HepG2 (cell line): Measurements from ENCODE around the gene LSM14B. TPM values are rescaled to one million over a fixed set of nuclear protein-coding genes. Genes with fewer than 3 reads are reported as not detected.

Experiments used
- IRX3 ChIP-seq: sonication (generic); formaldehyde crosslinking; IDR thresholded peaks from 2 replicates; pipeline ENCODE4 v1.8.1; 2023; ENCODE audit warnings: mild to moderate bottlenecking, low read depth, missing genetic modification reagents, borderline replicate concordance
- MAF1 ChIP-seq: sonication (generic); formaldehyde crosslinking; IDR thresholded peaks from 2 replicates; pipeline ENCODE4 v1.5.0; 2020; ENCODE audit warnings: missing genetic modification reagents, borderline replicate concordance
- NR2F2 ChIP-seq: IDR thresholded peaks from 2 replicates; pipeline ENCODE4 v1.6.1; 2012; ENCODE audit warnings: low read depth, inconsistent platforms, borderline replicate concordance
- PATZ1 ChIP-seq: sonication (generic); formaldehyde crosslinking; IDR thresholded peaks from 2 replicates; pipeline ENCODE4 v1.4.0; 2020; ENCODE audit warnings: missing genetic modification reagents
- RERE ChIP-seq: IDR thresholded peaks from 2 replicates; pipeline ENCODE4 v1.6.1; 2016; ENCODE audit warnings: low read depth, missing genetic modification reagents, missing compliant biosample characterization
- SRSF1 ChIP-seq: fragments of 200-400 bp; formaldehyde crosslinking; optimal IDR thresholded peaks from 2 replicates; pipeline ENCODE3; 2017; ENCODE audit warnings: mild to moderate bottlenecking, low read depth, low read length, moderate library complexity
- TFDP1 ChIP-seq: IDR thresholded peaks from 2 replicates; pipeline ENCODE4 v1.6.1; 2016; ENCODE audit warnings: missing compliant biosample characterization, missing genetic modification reagents, borderline replicate concordance
- ZNF512B ChIP-seq: sonication (generic); formaldehyde crosslinking; IDR thresholded peaks from 2 replicates; pipeline ENCODE4 v1.5.1; 2020; ENCODE audit warnings: missing genetic modification reagents, mild to moderate bottlenecking, borderline replicate concordance
- ZNF691 ChIP-seq: sonication (generic); formaldehyde crosslinking; IDR thresholded peaks from 2 replicates; pipeline ENCODE4 v1.4.0; 2020; ENCODE audit warnings: missing genetic modification reagents, low read depth, mild to moderate bottlenecking, borderline replicate concordance
- polyA plus RNA-seq, 8 experiments: library from polyadenylated mRNA; depleted of rRNA in 3 of 8; stranded (reverse) in 7 of 8; unstranded in 1 of 8; fragments of >200 nt; fragmentation: Illumina TruSeq in 4 of 8; extraction: Trizol in 4 of 8; gene quantifications; 2 replicates each; pipeline versions ENCODE4 v1.2.1 to v1.2.3, GENCODE V29; 2011 to 2016; ENCODE audit warnings: low read depth in 4 of 8, missing spikeins in 1 of 8, mixed read lengths in 1 of 8; ENCODE audit not compliant: insufficient read depth in 1 of 8
- total RNA-seq, 5 experiments: library from RNA; depleted of rRNA; stranded (reverse); fragments of >200 nt; fragmentation: Illumina TruSeq; extraction: Trizol; gene quantifications; 2 replicates each; pipeline ENCODE4 v1.2.3, GENCODE V29; 2016; ENCODE audit warnings: low read depth in 1 of 5
- TF ChIP-seq, protein P1 (sequence below): sonication (generic); formaldehyde crosslinking; IDR thresholded peaks from 2 replicates; pipeline ENCODE4 v1.5.0; 2020; ENCODE audit warnings: missing genetic modification reagents

The LSM14B gene
- total and polyA plus RNA-seq, 2 of the 13 experiments (the other 11 are each of a cell fraction or from before 2014, with no cell fraction given) = 43.3 to 79.2 TPM

DNA sequence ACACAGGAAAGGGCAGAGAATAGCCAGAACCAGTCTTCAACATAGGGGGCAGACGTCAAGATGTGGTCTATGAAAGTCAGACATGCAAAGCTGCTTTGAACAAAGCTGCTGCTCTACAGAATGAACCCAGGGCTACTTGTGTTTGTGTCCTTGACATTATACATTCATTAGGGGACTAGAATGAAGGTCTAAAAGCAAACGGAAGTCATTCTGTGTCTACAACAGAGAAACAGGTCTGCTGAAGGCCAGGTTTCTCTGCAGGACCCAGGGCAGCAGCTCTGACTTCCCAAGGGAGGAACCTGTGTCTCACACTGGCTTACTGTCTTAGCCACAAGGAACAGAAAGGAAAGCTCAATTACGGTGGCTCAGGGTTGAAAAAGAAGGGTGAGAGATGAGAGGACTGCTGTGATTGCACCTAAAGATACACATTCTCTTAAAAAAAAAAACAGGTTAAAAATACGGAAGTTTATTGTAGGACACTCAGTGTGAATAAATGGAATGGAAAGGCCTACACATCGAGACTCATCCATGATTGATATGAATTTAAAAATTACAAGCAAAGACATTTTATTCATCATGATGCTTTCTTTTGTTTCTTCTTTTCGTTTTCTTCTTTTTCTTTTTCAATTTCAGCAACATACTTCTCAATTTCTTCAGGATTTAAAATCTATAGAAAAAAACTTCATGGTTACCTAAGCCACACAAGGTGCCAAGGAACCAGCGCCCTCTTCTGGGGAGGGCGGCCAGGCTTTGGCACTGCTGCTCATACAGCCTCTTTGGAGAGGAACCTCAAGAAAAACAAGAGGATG lies 14.2 kb downstream of the LSM14B start (continued):
- TF ChIP-seq ZNF691 (CRISPR knock-in tag) (no peak), PATZ1 (CRISPR knock-in tag) (peak; percentile 35; the same call in 1 of the 2 replicates), MAF1 (CRISPR knock-in tag) (0 out of 2 replicates have a peak, but pooled peaks have one; percentile 39), RERE (CRISPR knock-in tag) (no peak), NR2F2 (no peak), SRSF1 (no peak), ZNF512B (CRISPR knock-in tag) (peak; percentile 22; the same call in 1 of the 2 replicates), TFDP1 (CRISPR knock-in tag) (0 out of 2 replicates have a peak, but pooled peaks have one; percentile 19), IRX3 (CRISPR knock-in tag) (0 out of 2 replicates have a peak, but pooled peaks have one; percentile 31)
- TF ChIP-seq, protein P1, sequence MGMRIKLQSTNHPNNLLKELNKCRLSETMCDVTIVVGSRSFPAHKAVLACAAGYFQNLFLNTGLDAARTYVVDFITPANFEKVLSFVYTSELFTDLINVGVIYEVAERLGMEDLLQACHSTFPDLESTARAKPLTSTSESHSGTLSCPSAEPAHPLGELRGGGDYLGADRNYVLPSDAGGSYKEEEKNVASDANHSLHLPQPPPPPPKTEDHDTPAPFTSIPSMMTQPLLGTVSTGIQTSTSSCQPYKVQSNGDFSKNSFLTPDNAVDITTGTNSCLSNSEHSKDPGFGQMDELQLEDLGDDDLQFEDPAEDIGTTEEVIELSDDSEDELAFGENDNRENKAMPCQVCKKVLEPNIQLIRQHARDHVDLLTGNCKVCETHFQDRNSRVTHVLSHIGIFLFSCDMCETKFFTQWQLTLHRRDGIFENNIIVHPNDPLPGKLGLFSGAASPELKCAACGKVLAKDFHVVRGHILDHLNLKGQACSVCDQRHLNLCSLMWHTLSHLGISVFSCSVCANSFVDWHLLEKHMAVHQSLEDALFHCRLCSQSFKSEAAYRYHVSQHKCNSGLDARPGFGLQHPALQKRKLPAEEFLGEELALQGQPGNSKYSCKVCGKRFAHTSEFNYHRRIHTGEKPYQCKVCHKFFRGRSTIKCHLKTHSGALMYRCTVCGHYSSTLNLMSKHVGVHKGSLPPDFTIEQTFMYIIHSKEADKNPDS (CRISPR knock-in tag) = no peak
